ENCODE data around the gene EVC2.
"Not testable (repeated sequence)": the region's sequence is repeated elsewhere in the genome, so short reads cannot be mapped to it uniquely, and the experiment has no call there.

The EVC2 gene

GRCh38 chr4:5619913-5620625 is 88.3 kb downstream of the EVC2 start:
- no peak for TF ChIP-seq CTCF (IDR thresholded peaks at IDR 0.05; ENCODE audit: low read depth, low read length)
- in situ Hi-C loops (cut with HindIII; ENCODE audit: low sequenced_read_pairs) = no loop called here
- no peak overlapping the region for H3K4me3 ChIP-seq (ENCODE audit: low read depth, low read length)
- no peak for DNase-seq (ENCODE audit: low read depth, low spot score)

DNA sequence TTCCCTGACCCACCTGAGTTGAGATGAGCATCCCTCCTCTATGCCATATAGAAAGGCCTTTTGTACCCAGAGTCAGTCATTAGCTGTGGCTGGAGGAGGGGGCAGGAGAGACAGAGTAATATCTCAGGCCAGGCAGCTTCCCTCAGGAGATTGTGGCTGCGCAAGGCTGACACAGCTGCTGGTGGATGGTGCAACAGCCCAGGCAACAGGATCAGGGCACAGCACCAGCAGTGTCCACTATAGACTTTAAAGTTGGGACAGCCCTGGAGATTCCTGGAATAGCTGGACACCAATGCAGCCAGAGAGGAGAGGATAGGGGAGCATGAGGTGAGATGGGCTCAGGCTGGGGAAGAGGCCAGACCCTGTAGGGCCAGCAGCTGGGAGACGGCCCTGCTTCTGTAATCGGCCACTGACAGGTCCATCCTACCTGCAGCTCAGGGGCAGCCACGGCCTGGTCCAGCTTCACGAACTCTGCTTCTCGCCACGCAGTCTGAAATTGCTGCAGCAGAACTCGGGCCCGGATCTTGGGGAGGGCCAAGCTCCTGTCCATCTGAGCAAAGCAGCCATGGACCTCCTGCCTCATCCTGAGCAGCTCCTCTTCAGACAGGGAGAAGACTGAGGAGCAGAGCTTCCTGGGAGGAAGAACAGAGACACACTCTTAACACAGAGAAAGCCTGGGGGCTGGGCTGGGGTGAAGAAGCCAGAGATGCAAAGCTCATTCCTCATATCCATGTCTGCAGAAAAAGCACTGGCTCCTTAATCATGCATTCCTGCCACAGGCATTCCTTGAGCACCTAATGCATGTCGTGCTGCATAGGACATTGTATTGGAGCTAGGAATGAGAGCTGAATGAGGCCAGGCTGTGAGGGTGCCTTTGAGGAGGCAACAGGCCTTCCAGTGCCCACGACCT is 90.1 kb downstream of the EVC2 start:
- DNase-seq (ENCODE audit: low read depth, low spot score) = no peak
- no peak for TF ChIP-seq CTCF (IDR thresholded peaks at IDR 0.05; ENCODE audit: low read depth, low read length)
- H3K4me3 ChIP-seq (ENCODE audit: low read depth, low read length) = no peak overlapping the region
- in situ Hi-C loops (cut with HindIII; ENCODE audit: low sequenced_read_pairs) = no loop called here

- no peak for DNase-seq (ENCODE audit: low read depth, low spot score)
- no peak overlapping the region for H3K4me3 ChIP-seq (ENCODE audit: low read depth, low read length)
- TF ChIP-seq CTCF (IDR thresholded peaks at IDR 0.05; ENCODE audit: low read depth, low read length) = no peak
- in situ Hi-C loops (cut with HindIII; ENCODE audit: low sequenced_read_pairs) = no loop called here
Observed at GRCh38 chr4:5616331-5616950, 91.9 kb downstream of the EVC2 start.

- DNase-seq (ENCODE audit: low read depth, low spot score) = no peak
- H3K4me3 ChIP-seq (ENCODE audit: low read depth, low read length) = no peak overlapping the region
- in situ Hi-C loops (cut with HindIII; ENCODE audit: low sequenced_read_pairs) = no loop called here
- TF ChIP-seq CTCF (IDR thresholded peaks at IDR 0.05; ENCODE audit: low read depth, low read length) = no peak
Observed at GRCh38 chr4:5615496-5616075, 92.8 kb downstream of the EVC2 start.

GRCh38 chr4:5611750-5612149 is 96.6 kb downstream of the EVC2 start:
- in situ Hi-C loops (cut with HindIII; ENCODE audit: low sequenced_read_pairs) = no loop called here
- no peak for TF ChIP-seq CTCF (IDR thresholded peaks at IDR 0.05; ENCODE audit: low read depth, low read length)
- DNase-seq (ENCODE audit: low read depth, low spot score) = no peak
- H3K4me3 ChIP-seq (ENCODE audit: low read depth, low read length) = no peak overlapping the region

DNA sequence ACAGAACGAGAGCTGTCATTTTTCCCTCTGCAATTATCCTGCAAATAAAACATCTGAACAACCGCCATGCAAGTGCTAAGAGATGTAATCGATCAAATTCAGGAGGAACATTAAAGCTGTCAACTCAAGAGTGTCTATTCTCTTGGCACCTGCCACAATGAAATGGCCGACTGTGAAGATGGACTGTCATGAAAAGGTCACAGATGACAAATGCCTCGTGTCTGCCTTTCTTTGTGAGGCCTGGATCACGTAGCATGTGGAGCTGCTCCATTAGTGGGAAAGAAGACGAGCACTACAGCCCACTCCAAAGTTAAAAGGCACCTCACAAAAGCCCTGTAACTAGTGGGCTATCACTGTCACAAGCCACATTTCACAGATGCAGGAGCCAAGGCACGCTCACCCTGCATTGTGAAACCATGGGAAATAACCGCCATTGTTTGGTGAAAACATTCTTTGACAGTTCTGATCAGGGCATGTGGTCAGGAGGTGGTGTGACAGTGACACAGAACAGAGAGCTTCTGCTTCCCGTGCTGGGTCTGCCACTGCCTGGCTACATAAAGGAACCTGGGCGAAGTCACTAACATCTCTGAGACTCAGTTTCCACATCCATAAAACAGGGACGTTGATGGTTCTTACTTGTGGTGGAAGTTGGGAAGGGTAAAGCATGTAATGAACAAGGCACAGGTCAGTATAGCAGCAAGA is 98.9 kb downstream of the EVC2 start:
- H3K4me3 ChIP-seq (ENCODE audit: low read depth, low read length) = no peak overlapping the region
- DNase-seq (ENCODE audit: low read depth, low spot score) = no peak
- in situ Hi-C loops (cut with HindIII; ENCODE audit: low sequenced_read_pairs) = no loop called here
- no peak for TF ChIP-seq CTCF (IDR thresholded peaks at IDR 0.05; ENCODE audit: low read depth, low read length)

GRCh38 chr4:5593828-5594227 is 114.5 kb downstream of the EVC2 start:
- H3K4me3 ChIP-seq (ENCODE audit: low read depth, low read length); in situ Hi-C loops (cut with HindIII; ENCODE audit: low sequenced_read_pairs): not testable (repeated sequence)

More at GRCh38 chr4:5593828-5594227, 114.5 kb downstream of the EVC2 start:
- not testable (repeated sequence) for DNase-seq (ENCODE audit: low read depth, low spot score)

All from astrocyte of the spinal cord (primary cell).